ENCODE measurements around the gene GPATCH4. TPM values are rescaled to one million over a fixed set of nuclear protein-coding genes. Genes with fewer than 3 reads are reported as not detected.
"Not testable (repeated sequence)": the region's sequence is repeated elsewhere in the genome, so short reads cannot be mapped to it uniquely, and the experiment has no call there.

The GPATCH4 gene
- total RNA-seq, 1 experiment from 2014 or later, result 33.6 TPM

GRCh38 chr1:156559797-156560385 is 41.4 kb downstream of the GPATCH4 start:
- in situ Hi-C loops (cut with HindIII; ENCODE audit: low pct_unique_long_range_greater_than_20kb, low sequenced_read_pairs), result no loop called here
- no peak for DNase-seq (ENCODE audit: low read depth)

DNA sequence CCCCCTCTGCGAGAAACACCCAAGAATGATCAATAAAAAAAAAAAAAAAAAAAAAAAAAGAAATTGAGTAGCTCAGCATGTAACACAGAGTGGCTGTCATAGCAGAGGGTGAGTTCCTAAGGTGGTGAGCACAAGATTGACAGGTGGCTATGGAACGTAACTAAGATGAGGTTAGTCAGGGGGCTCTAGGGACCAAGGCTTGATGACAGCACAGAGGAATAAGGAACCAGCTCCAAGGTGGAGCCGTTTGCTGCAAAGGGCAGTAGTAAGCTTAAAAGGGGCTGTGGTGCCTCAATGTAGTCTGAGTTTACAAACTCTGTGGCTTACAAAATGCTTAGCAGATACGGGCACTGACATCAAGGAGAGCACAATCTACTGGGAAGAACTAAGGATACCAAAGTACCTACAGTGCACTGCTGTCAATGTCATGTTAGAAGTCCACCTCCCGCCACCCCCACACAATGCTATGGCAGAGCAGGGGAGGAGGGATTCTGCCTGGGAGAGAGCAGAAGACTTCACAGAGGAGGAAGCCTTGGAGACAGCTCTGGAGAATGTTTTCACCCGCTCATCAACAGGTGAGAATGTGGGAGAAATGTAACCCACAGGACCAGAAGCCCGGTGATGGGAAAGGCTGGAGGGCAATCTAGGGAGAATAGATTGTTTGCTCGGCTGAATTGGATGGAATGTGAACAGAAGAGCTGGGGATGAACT is 42.0 kb downstream of the GPATCH4 start:
- in situ Hi-C loops (cut with HindIII; ENCODE audit: low pct_unique_long_range_greater_than_20kb, low sequenced_read_pairs), result no loop called here
- DNase-seq (ENCODE audit: low read depth), result no peak

- DNase-seq (ENCODE audit: low read depth), result no peak
- in situ Hi-C loops (cut with HindIII; ENCODE audit: low pct_unique_long_range_greater_than_20kb, low sequenced_read_pairs), result no loop called here
Observed at GRCh38 chr1:156556354-156556753, 44.9 kb downstream of the GPATCH4 start.

DNA sequence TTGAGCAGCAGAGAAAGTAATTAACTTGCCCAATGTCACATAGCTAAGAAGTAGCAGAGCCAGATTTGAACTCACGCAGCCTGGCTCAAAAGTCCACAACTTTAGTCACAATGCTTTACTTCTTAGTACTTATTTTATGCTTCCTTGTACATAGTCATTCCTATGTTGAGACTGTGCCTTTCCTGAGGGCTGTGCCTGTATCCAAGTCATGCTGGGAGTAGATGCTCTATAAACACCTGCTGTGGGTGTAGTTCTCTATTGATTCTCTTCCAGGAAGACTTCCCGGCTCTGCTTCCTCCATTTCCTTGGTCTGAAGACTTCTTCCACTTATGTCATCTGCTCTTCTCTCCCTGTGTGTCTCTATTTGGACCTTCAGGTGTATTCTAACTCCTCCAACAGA is 45.6 kb downstream of the GPATCH4 start:
- in situ Hi-C loops (cut with HindIII; ENCODE audit: low pct_unique_long_range_greater_than_20kb, low sequenced_read_pairs), result no loop called here
- no peak for DNase-seq (ENCODE audit: low read depth)

GRCh38 chr1:156554971-156555370 is 46.3 kb downstream of the GPATCH4 start:
- in situ Hi-C loops (cut with HindIII; ENCODE audit: low pct_unique_long_range_greater_than_20kb, low sequenced_read_pairs), result no loop called here

GRCh38 chr1:156553860-156554485 is 47.3 kb downstream of the GPATCH4 start:
- in situ Hi-C loops (cut with HindIII; ENCODE audit: low pct_unique_long_range_greater_than_20kb, low sequenced_read_pairs), result no loop called here
- no peak for DNase-seq (ENCODE audit: low read depth)

More at GRCh38 chr1:156554971-156555370, 46.3 kb downstream of the GPATCH4 start:
- DNase-seq (ENCODE audit: low read depth), result no peak

DNA sequence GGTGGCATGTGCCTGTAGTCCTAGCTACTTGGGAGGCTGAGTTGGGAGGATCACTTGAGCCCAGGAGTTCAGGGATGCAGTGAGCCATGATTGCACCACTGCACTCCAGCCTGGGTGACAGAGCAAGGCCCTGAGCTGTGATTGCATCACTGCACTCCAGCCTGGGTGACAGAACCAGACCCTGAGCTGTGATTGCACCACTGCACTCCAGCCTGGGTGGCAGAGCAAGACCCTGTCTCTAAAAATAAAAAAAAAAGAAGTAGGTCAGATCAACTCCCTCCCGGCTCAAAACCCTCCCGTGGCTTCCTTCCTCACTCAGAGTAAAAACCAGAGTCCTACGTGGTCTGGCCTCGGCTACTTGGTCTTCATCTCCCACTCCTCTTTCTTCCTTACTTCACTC is 48.3 kb downstream of the GPATCH4 start:
- DNase-seq (ENCODE audit: low read depth); in situ Hi-C loops (cut with HindIII; ENCODE audit: low pct_unique_long_range_greater_than_20kb, low sequenced_read_pairs): not testable (repeated sequence)

- in situ Hi-C loops (cut with HindIII; ENCODE audit: low pct_unique_long_range_greater_than_20kb, low sequenced_read_pairs), result no loop called here
- no peak for DNase-seq (ENCODE audit: low read depth)
Observed at GRCh38 chr1:156552518-156552917, 48.8 kb downstream of the GPATCH4 start.

- in situ Hi-C loops (cut with HindIII; ENCODE audit: low pct_unique_long_range_greater_than_20kb, low sequenced_read_pairs), result no loop called here
- DNase-seq (ENCODE audit: low read depth), result peak; percentile 66
Observed at GRCh38 chr1:156551869-156552268, 49.4 kb downstream of the GPATCH4 start.

- DNase-seq (ENCODE audit: low read depth), result no peak
- in situ Hi-C loops (cut with HindIII; ENCODE audit: low pct_unique_long_range_greater_than_20kb, low sequenced_read_pairs), result no loop called here
Observed at GRCh38 chr1:156551066-156551643, 50.1 kb downstream of the GPATCH4 start.

GRCh38 chr1:156550346-156550745 is 50.9 kb downstream of the GPATCH4 start:
- no peak for DNase-seq (ENCODE audit: low read depth)
- in situ Hi-C loops (cut with HindIII; ENCODE audit: low pct_unique_long_range_greater_than_20kb, low sequenced_read_pairs), result no loop called here

GRCh38 chr1:156549831-156550230 is 51.4 kb downstream of the GPATCH4 start:
- in situ Hi-C loops (cut with HindIII; ENCODE audit: low pct_unique_long_range_greater_than_20kb, low sequenced_read_pairs), result no loop called here

DNA sequence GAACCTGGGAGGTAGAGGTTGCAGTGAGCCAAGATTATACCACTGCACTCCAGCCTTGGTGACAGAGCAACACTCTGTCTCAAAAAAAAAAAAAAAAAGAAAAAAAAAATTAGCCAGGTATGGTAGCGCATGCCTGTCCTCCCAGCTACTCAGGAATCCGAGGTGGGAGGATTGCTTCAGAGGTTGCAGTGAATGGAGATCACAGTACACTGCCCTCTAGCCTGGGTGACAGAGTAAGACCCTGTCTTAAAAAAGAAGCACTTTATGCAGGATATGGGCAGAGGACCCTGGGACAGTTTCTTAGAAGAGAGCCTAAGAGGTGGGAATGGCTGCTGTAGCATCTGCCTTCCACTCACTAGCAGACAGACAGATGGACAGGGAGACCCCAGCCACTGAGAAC is 51.9 kb downstream of the GPATCH4 start:
- in situ Hi-C loops (cut with HindIII; ENCODE audit: low pct_unique_long_range_greater_than_20kb, low sequenced_read_pairs), result no loop called here
- DNase-seq (ENCODE audit: low read depth), result no peak

More at GRCh38 chr1:156549831-156550230, 51.4 kb downstream of the GPATCH4 start:
- no peak for DNase-seq (ENCODE audit: low read depth)

DNA sequence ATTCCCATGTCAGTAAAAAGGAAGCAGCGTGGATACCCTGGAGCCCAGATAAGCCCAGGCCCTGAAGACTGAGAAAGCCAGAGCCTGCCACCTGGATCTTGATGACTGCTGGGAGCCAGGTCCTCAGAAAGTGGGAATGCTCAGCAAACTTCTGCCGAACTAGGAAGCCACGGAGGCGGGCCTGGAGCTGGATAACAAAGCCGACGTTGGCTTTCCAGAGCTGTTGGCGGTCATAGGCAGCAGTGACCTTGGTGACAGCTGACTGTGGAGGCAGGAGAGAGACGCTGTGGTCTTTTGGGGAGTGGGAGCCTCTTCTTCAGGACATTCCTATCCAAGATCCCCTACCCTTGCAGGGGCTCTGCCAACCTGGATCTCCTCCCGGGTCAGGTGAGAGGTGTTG is 53.3 kb downstream of the GPATCH4 start:
- in situ Hi-C loops (cut with HindIII; ENCODE audit: low pct_unique_long_range_greater_than_20kb, low sequenced_read_pairs), result no loop called here
- DNase-seq (ENCODE audit: low read depth), result no peak

DNA sequence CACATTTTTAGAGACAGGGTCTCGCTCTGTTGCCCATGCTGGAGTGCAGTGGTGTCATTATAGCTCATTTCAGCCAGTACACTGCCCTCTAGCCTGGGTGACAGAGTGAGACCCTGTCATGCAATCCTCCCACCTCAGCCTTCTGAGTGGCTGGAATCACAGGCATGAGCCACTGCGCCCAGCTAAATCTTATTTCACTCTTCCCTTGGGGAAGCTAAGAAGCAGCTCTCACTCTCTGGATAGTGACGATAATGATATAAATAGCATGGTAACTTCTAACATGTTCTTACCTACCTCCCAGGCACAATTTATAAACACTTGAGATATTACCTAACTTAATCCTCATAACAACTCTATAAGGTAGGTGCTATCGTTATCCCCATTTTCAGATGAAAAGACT is 53.8 kb downstream of the GPATCH4 start:
- in situ Hi-C loops (cut with HindIII; ENCODE audit: low pct_unique_long_range_greater_than_20kb, low sequenced_read_pairs), result no loop called here

DNA sequence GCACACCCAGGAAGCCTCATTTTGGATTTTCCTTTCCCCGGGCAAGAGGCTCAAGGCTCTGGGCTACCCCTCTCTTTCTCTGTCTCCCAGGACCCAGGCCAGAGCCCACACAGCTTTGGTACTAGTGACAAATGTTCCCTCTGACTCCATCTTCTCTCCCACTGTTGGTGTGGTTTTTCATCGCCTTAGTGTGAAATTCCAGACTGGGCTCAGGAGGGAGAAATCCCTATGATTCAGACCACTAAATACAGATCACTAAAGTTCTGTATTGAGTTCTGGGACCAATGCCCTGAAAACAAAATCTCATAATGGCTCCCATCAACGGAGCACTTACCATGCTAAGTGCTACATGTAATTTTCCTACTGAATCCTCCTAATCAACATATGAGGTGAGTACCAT is 55.0 kb downstream of the GPATCH4 start:
- DNase-seq (ENCODE audit: low read depth), result no peak
- in situ Hi-C loops (cut with HindIII; ENCODE audit: low pct_unique_long_range_greater_than_20kb, low sequenced_read_pairs), result no loop called here

More for the DNA sequence above, 53.8 kb downstream of the GPATCH4 start:
- no peak for DNase-seq (ENCODE audit: low read depth)

DNA sequence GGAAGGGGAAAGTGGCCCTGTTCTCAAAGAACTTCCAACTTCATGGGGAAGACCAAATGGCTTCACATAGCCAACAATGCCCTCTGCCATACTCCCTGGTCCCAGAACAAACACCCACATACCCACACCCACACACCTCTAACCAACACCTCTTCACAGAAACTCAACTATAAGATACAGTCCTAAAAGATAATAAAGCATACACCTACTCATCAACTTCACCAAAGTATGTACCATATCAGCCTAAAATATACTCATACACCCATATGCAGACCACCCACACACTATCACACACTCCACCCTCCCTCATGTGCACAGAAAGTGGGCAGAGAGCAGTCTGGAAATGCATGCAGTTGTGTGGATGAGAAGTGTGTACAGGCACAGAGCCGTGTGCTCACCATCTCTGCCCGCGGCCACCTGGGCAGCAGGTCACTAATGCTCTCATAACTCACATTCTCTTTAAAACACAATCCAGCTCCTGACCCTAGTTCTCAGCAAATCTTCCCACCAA is 56.6 kb downstream of the GPATCH4 start:
- in situ Hi-C loops (cut with HindIII; ENCODE audit: low pct_unique_long_range_greater_than_20kb, low sequenced_read_pairs), result no loop called here

More for the DNA sequence above, 56.6 kb downstream of the GPATCH4 start:
- no peak for DNase-seq (ENCODE audit: low read depth)
